CD4-positive, alpha-beta T cell treated with Interleukin-21 for 1 hour (primary cell): ENCODE data around the gene OAF.
"Not testable (repeated sequence)": the region's sequence is repeated elsewhere in the genome, so short reads cannot be mapped to it uniquely, and the experiment has no call there.

ENCODE experiments used
- DNase-seq: peaks from one replicate; pipeline ENCODE4 v3.0.0-alpha.2; 2020

OAF gene

DNA sequence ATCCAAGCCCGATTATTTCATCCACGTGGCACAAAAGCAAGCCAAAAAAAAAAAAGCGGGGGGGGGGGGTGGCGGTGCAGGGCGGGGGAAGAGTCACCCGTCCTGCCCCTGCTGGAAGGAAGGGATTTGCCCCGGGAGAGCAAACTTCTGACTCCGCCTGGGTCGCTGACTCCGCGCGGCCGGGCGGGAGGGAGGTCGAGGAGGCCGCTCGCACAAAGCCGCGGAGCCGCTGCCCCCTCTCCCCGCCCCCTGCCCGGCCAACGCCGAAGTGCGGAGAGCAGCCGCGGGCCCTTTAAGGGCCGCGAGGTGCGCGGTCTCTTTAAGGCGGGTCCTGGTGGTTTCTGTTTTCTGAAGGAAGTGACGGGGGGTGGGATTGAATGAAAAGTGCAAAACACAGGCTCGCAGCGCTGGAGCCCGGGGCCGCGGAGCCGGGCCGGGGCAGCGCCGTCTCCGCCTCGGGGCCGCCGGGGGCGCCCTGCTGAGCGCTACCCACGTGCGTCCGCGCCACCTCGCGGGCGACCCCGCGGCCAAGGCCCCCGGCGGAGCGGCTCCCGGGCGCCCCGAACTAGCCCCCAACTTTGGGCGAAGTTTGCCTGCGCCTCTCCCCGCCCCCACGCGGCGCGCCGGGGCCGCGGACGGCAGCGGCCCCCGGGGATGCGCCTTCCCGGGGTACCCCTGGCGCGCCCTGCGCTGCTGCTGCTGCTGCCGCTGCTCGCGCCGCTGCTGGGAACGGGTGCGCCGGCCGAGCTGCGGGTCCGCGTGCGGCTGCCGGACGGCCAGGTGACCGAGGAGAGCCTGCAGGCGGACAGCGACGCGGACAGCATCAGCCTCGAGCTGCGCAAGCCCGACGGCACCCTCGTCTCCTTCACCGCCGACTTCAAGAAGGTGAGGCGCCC lies at the start of gene OAF:
OAF (plus strand) TSS at position 407 of the 896 bp plus-strand sequence; CDS start at position 655, 248 bp downstream.
- DNase-seq: peak; percentile 66

DNA sequence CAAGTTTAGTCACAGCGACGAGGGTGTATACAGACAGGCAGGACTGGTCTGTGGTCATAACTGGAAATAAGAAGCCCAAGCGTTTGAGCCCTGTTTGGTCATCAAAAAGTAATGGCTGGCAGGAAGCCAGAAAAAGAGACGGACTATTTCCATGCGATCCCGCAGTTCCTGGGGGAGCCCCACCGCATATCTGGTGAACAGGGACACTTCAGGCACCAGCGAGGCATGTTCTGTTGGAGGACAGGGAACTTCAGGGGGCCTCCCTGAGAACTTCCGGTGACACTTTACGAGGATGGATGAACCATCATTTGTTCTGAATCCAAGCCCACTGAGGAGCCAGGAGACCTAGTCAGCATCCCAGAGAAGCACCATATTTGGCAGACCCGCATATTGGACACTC lies 43.2 kb upstream of the OAF start:
- DNase-seq: no peak

DNA sequence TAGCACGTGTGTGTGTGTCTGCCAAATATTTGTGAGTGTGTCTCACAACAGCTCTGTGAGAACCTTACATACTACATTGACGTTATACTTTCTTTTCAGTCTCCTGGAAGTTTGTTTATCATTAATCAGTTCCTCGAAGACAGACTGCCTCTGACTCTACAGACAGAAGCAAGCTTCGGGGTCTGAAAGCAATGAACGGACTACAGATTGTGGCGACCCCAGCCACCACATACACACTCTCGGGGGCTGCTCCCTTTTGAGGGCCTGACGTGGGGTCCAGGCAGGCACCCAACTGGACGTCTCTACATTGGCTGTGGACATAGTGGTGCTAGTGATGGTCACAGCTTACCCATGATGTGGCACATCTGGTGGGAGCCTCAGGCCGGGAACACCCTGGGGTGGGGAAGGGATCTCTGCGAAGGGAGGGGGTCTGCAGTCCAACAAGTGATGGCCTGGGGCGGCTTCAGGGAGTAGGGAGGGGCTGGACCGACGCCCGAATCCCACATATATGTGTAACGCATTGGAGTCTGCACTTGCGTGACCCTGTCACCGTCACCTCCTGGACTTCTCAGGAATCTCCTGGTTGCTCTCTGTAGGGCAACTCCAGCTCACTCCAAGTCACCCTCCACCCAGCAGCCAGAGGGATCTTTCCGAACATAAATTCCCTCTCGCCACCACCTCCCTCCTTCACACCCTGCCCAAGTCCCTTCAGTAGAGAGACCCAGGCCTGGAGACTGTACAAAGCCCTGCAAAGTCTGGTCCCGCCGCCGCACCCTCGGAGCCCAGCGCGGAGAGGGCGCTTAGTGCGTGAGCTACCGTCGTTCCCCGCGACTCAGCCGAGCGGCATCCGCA lies 42.5 kb upstream of the OAF start:
- DNase-seq: peak; percentile 1

DNA sequence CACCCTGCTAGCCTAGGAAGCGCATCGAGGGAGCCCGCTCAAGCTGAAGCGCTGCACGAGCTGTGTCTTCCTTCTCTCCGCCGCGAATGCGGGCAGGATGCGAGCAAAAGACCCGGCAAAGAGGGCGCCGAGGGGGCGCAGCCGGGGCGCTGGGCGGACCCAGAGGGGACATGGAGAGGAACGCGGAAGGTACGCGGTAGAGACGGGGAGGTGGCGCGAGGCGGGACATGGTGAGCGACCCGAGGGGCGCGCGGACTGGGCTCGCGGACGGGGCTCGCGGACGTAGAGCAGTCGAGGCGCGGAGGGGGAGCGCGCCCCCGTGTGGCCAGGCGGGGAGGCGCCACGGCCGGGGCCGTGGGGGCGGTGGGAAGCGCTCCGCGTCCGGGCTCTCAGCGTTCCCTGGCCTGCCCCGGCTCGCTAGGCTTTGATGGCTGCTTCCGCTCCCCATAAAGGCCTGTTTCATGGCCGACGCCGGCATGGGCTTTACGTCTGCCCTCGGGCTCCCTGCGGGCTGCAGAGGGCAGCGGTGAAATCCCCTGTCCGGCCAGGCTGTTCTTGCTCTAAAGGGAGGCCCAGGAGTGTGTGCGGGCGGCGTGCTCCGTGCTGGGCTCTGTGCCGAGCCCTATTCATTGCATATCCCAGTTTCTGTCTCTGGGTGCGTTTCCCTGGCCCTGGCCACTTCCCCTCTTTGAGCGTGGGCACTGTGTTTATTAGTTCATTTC lies 41.7 kb upstream of the OAF start:
- peak; percentile 40 for DNase-seq

DNA sequence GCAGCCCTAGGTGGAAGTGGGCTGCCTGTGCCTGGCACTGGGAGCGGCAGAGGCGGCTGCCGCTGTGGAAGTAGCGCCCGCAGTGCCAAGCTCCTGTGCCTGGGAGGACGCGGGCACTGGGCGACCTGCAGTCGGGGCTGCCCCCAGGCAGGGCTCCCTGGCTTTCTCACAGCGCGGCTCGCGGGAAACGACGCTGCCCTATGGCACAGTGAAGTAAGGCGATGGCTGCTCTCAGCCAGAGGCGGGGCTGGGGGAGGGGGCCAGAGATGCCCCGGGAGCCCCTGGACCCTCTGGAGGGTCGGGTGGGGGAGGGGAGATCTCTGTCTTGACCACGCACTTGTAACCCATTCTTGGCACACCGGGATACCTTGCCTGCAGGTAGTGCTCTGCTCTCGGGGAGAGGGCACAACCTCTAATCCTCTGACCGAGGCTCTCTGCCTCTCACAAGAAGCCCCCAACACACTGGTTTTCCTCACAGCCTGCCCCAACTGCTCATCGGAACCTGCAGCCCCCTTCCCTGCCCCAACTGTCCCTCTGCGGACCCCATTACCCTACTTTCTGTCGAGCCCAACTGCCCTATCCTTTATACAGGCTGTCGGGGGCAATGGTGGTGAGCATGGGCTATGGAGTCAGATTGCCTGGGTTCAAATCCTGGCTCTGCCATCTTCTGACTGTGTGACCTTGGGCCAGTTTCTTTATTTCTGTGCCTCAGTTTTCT lies 40.7 kb upstream of the OAF start:
- DNase-seq: no peak

DNA sequence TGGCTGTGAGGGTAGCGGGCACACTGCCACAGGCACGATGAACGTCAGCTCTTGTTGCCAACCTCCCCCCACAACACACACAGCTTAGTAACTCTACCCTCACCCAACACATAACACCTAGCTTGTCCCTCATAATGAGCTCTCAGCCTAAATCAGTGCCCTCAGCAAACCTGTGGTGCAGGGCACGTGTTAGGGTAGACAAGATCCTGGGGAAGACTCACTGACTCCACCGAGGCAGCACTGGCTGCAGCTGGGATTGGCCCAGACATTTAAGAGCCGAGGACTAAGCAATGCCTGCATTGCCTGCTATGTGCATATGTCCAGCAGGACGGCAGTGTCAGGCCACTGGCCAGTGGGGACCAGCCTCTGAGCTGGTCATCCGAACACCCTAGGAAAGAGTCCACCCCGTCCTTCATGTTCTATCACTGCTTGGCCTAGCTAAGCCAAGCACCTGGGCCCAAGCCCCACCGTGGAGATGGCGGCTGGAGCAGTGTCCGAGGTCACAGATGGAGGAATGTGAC lies 40.0 kb upstream of the OAF start:
- DNase-seq: no peak

DNA sequence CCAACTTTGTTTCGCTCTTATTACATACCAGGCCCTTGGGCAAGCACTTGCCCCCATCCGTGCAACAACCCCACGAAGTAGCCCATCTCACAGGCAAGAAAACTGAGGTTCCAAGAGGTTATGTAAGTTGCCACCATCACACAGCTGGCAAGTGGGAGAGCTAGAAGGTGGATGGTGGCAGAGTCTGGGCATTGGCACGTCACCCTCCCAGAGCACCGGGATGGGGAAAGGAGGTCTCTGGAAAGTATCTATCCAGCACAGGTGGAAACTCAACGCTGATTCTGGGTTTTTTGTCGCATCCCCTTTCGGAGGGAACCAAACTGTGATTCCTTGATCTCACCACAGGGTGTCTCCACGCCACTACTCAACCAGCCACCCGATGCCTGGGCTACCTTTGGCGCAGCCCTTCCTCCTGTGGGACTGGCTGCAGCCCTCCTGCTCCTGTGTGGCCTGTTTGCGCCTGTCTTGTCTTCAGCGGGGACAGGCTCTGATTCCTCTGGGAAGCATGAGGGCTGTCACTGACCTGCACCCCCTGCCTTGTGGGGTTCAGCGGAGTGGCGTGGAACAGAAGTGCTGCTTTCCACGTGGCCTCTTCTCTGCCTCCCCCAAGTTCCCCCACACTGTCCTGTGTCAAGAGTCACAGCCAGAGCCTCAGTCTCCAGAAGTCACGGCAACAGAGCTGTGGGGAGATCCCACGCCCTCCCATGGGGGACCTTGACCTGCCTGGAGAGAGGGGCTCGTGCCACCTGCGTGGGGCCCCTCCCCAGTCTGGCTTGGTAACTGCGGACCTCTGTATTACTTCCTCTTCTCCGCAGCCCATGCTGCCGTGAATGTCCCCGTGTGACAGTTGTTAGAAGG lies 38.5 kb upstream of the OAF start:
- DNase-seq: peak; percentile 42

DNA sequence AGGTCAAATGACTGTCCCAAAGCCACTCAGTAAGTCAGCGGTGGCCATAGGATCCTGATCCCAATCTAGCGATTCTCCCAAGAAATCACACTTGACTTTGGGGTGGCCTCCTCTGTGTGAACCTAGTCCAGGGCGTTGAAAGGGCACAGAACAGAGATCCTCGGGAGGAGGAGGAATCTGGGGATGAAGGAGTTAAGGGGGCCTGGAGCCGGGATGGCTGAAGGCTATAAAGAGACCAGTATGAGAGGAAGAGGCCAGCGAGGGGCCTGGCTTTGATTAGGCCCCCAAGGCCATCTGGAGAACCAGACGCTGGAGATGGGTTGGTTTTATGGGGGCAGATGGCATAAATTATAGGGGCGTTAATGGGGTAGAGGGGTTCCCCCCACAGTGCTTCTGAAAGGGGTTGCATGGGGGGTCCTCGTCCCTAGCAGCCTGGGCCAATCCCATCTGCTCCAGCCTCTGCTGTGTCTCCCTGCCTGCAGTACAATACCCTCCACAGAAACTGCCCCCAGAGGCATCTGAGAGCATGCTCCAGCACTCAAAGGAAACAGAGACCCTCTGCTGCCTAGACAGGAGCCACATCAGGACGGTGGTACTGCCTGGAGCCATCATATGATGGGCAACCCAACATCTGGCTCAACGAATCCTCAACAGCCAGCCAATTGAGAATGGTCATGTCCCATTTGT lies 37.7 kb upstream of the OAF start:
- DNase-seq: no peak

DNA sequence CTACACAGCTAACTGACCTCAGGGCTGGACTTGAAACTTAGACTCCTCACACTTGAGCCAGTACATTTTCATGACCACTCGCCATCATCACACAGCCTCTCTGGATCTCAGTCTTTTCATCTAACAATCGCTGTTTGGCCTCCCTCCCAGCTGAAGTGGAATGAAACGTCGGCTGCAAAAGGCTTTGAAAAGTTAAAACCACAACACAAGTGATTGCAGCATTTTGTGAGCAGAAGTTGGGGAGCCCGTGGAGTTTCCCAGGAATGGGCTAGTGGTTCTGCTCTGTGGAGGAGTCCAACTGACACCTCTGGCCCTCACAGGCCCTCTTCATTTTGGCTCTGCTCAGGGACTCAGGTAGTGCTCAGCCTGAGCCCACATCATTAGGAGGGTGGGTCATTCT lies 37.0 kb upstream of the OAF start:
- no peak for DNase-seq

DNA sequence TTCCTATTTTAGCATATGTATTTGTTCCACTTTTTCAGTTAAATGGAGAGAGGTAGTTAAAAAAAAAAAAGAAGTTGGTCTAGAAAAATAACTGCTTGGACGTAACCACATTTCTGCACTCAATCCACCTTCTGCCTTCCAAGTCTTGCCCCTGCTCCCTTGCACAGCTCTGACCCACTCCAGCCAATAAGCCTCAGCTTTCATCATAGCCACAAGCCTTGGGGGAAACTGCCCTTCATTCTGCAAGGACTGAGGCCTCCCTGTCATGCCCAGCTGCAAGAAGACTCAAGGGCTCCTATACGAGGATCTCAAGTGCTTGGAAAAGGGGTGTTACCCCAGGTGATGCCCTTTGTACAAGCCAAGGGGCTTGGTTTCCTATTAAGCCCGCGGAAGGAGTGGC lies 36.0 kb upstream of the OAF start:
- DNase-seq: no peak

DNA sequence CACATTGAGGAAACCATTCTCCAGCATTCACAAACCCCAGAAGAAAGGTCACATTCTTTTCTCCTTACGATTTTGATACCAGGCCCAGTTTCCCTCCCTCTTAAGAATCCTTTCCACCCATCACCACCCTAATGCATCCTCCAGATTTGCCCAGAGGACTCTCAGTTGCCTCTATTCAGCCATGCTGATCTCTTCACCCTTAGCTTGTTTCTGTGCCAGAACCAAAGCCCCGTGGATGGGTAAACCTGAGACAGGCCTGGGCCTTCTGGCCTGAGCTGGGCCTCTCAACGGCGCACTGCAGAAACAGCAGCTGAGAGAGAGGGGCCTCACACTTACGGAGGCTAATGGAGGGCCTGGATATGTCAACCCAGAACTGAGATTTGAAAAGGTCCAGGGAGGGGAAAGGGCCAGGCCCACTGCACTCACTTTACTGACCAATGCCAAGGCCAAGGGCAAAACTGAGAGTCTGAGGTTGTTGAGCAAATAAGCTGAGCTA lies 32.2 kb upstream of the OAF start:
- DNase-seq: no peak

DNA sequence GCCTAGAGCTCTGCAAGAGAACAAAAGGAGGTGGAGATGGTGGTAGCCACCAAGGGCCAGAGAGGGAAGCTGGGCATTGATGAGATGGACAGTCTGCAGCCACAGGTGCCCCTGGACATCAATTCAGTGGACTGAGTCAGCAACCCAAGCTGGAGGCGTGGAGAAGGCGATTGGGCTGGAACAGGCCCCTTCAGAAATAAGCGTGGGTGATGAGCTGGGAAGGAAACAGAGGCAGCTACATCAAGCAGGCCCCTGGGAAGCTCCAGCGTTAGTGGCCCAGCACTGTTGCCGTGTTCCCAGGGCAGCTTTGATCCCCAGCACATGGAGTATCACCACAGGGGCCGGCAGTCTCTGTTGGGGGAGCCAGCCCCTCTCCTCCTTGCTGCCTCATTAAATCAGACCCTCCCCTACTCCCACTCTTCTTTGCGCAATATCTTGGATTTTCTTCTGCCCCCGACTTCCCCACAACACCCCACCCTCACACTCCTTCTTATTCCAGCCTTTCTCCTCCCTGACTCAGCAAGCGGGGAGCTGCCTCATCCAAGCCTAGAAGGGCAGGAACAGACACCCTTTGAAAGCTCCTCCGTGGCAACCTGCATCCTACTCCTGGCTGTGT lies 31.7 kb upstream of the OAF start:
- no peak for DNase-seq

DNA sequence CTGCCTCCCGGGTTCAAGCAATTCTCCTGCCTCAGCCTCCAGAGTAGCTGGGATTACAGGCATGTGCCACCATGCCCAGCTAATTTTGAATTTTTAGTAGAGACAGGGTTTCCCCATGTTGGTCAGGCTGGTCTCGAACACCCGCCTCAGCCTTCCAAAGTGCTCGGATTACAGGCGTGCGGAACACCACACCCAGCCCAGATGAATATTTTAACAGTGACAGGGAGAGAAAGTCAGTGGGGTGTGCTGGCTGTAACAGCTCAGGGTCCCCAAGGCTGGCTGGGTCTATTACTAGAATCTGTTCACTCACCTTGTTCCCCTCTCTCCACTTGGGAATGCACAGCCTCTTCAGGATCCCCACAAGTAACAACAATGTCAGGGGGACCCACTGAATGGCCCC lies 30.8 kb upstream of the OAF start:
- not testable (repeated sequence) for DNase-seq

DNA sequence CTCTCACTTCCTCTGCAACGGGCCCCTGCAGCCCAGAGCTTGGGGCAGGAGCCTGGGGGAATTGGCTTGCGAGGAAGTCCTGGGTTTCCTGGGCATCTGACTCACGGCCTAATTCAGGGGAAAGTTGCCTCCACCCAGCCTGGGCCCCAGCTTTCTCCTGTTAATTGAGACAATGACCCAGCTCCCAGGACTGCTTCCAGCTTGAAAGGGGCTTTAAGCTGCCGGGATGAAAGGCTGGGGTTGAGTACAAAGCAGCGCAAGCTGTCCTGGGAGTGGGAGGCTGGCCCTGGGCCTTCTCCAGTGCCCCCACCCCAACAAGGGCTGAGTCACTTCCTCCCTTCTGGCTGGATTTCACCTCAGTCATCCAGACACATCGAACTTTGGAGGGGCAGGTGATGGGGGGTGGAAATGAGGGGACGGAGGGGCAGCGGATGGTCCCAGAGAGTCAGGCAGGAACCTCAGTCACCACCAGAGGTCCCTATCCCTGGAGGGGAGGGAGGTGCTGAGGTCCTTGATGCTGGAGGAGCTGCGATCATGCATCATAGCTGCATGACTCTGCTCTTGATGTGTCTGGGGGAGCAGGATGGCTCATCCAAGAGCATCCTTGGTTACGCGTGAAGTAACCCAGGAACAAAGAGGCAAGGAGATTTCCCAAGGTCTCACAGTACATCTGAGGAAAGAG lies 30.1 kb upstream of the OAF start:
- DNase-seq: no peak

DNA sequence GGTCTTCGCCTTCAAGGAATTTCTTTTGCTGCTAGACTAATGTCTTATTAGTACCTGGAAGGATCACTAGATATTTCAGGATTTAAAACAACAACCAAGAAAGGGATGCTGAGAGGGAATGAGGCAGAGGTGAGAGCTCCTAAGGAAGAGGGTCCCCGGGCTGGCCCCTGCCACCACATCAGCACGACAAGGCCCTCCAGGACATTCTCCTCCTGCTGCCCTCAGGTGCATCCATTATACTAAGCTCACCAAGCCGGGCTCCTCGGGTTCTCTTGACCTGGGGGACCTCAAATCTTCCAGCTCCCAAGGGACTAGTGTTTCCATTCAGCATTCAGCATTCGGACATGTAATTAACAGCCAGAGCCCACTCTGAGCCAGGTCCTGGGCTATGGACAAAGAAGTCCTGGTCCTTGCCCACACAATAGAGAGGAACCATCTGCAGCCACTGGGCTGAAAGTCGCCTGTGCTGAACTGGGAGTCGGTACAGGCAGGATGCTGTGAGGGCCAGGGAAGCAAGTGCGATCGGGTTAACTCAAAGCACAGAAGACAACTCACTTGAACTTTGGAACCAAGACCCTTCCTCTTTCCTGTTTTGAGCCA lies 29.4 kb upstream of the OAF start:
- DNase-seq: no peak

DNA sequence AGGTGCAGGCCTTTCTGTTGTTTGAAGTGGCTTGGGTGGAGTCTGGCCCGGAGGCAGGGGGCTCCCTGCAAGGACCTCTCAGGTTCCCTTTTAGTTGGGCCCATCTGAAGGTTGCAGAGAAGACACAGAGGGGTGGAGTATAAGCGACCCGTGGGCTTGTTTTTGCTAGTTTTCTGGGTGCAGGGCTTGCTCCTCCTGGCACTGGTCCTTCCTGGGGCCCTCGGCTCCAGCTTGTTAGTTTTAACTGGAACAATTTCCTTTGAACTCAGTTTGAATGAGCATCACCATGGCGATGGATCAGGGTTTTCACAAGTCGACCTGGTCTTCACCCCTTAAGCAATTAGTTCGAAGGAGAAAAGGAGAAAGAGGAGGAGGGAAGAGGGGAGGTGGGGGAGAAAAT lies 28.5 kb upstream of the OAF start:
- no peak for DNase-seq

DNA sequence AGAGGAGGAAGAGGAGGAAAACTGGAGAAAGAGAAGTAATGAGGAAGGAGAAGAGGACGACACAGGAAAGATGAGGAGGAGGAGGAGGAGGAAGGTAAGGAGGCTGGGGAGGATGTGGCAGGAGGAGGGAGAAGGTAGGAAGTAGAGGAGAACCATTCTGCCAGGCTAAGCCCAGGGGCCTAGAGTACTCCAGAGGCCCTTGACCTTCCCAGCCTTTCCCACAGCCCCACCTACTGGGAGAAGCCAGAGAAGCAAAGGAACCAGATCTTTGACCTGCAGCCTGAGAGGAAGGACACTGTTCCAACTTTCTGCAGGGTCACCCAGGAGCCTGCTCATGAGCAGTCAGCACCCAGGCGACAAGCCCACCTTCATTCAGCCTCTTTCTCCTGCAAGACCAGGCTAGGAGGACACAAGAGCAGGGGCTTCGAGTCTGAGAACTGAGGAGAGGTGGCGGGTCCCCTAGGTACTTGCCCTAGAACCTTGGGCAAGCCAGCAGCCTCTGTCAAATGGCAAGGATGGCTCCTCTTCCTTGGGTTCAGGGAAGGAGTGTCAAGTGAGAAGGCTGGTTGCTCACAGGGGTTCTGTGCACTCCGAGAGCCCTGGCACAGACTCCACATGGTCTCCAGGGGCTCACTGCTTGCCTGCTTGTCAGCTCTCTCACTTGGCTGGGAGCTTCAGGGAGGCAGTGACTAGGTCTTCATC lies 27.9 kb upstream of the OAF start:
- DNase-seq: no peak

DNA sequence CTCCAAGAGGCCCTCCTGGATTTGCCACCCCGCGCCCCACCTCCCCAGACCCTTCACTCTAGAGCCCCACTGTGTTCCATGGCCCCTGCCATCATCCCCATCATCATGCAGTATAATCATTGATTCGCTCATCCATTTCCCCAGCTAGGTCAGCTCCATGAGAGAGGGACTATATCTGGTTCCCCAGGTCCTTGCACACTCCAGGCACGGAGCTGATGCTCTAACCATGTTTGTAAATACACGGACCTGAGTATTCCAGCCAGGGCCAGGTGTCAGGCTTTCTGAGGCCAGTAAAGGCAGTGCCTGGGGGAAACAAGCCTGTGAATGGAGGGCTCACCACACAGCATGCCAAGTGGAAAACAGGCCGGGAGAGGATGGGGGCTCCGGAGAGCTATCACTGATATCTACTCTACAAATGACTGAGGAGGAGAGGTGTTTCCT lies 27.1 kb upstream of the OAF start:
- DNase-seq: no peak
